ENCODE data around the gene BEGAIN. TPM values are rescaled to one million over a fixed set of nuclear protein-coding genes. Genes with fewer than 3 reads are reported as not detected.

BEGAIN gene
- total and polyA plus RNA-seq, 11 donors: 0.14 to 2.8 (median 0.75) TPM

GRCh38 chr14:100502622-100503220, 84.5 kb downstream of the BEGAIN start:
- Histone ChIP-seq H3K36me3 (no peaks in the 10 kb centered on the region), H3K27me3 (no peaks in the 10 kb centered on the region), H3K4me3 (no peak overlapping the region), H3K9me3 (peaks cover 0 to 38% (median 5%) of the 10 kb centered on the region in 12 donors), H3K27ac (no peak overlapping the region), H3K4me1 (no peaks in the 10 kb centered on the region)
- TF ChIP-seq CTCF (IDR thresholded peaks at IDR 0.05) (no peak), POLR2A (IDR thresholded peaks at IDR 0.05) (no peak)
- DNase-seq (no peak), ATAC-seq (no peak)
- intact Hi-C loops (cut with DNase I): no loop called here
- 88 to 94% (median 93%) methylated on average over 10 of the region's 10 CpGs for WGBS, 4 donors

GRCh38 chr14:100500128-100500527, 87.1 kb downstream of the BEGAIN start:
- Histone ChIP-seq H3K27ac (no peak overlapping the region), H3K36me3 (no peaks in the 10 kb centered on the region), H3K4me1 (no peaks in the 10 kb centered on the region), H3K27me3 (no peaks in the 10 kb centered on the region), H3K4me3 (no peak overlapping the region), H3K9me3 (peaks cover 0 to 27% (median 3%) of the 10 kb centered on the region in 12 donors)
- no peak for DNase-seq
- peak in 1 of 4 donors; percentile 31 for ATAC-seq
- 88 to 94% (median 92%) methylated on average over 9 of the region's 9 CpGs for WGBS, 4 donors
- TF ChIP-seq CTCF (IDR thresholded peaks at IDR 0.05) (no peak), POLR2A (IDR thresholded peaks at IDR 0.05) (no peak)
- intact Hi-C loops (cut with DNase I): no loop called here

- 89 to 95% (median 92%) methylated on average over 9 of the region's 9 CpGs for WGBS, 4 donors
- no peak for ATAC-seq
These were observed 89.1 kb downstream of the BEGAIN start for GRCh38 chr14:100498068-100498467.

GRCh38 chr14:100495917-100496316, 91.3 kb downstream of the BEGAIN start:
- intact Hi-C loops (cut with DNase I): no loop called here
- no peak overlapping the region for H3K4me3 ChIP-seq
- peaks cover 0 to 13% (median 0%) of the 10 kb centered on the region in 12 donors for H3K9me3 ChIP-seq
- TF ChIP-seq POLR2A (IDR thresholded peaks at IDR 0.05): no peak
- no peak for TF ChIP-seq CTCF (IDR thresholded peaks at IDR 0.05)
- no peaks in the 10 kb centered on the region for H3K27me3 ChIP-seq
- DNase-seq: no peak
- H3K27ac ChIP-seq: no peak overlapping the region
- WGBS, 4 donors: 95 to 98% (median 96%) methylated on average over 2 of the region's 2 CpGs
- H3K36me3 ChIP-seq: no peaks in the 10 kb centered on the region
- no peaks in the 10 kb centered on the region for H3K4me1 ChIP-seq
- ATAC-seq: no peak

More at GRCh38 chr14:100498068-100498467, 89.1 kb downstream of the BEGAIN start:
- no peaks in the 10 kb centered on the region for H3K27me3 ChIP-seq
- no peak overlapping the region for H3K4me3 ChIP-seq
- H3K27ac ChIP-seq: no peak overlapping the region
- no peaks in the 10 kb centered on the region for H3K36me3 ChIP-seq
- no peak for DNase-seq
- intact Hi-C loops (cut with DNase I): no loop called here
- no peak for TF ChIP-seq POLR2A (IDR thresholded peaks at IDR 0.05)
- no peak for TF ChIP-seq CTCF (IDR thresholded peaks at IDR 0.05)
- H3K9me3 ChIP-seq: peaks cover 0 to 13% (median 0%) of the 10 kb centered on the region in 12 donors
- H3K4me1 ChIP-seq: no peaks in the 10 kb centered on the region

All from heart left ventricle (tissue), 16 donors.